Neuron (in vitro differentiated cells): ENCODE data around the gene GMPPB.

Experiments used
- H2AFZ ChIP-seq: one replicate; pipeline ENCODE4 v1.6.1; 2013; ENCODE audit warnings: low read depth, mild to moderate bottlenecking, inconsistent platforms, low read length, moderate library complexity
- H3K27me3 ChIP-seq: one replicate; pipeline ENCODE4 v1.6.1; 2013; ENCODE audit warnings: low read length; ENCODE audit not compliant: insufficient read depth
- H3K36me3 ChIP-seq: one replicate; pipeline ENCODE4 v1.6.1; 2013; ENCODE audit warnings: low read length; ENCODE audit not compliant: insufficient read depth
- H3K4me1 ChIP-seq: one replicate; pipeline ENCODE4 v1.6.1; 2013; ENCODE audit warnings: low read length; ENCODE audit not compliant: insufficient read depth
- H3K4me3 ChIP-seq: 2 replicates; pipeline ENCODE4 v1.5.1; 2013; ENCODE audit warnings: mild to moderate bottlenecking, low read length, moderate library complexity
- H3K9me3 ChIP-seq: one replicate; pipeline ENCODE4 v1.6.1; 2013; ENCODE audit warnings: low read length

GMPPB gene

GRCh38 chr3:49724586-49724985 lies 835 bp upstream of the GMPPB start:
- Histone ChIP-seq H3K4me1 (peaks cover 21% of the 10 kb centered on the region), H3K9me3 (no peaks in the 10 kb centered on the region), H2AFZ (peak overlapping the region; percentile 78), H3K36me3 (peaks cover 60% of the 10 kb centered on the region), H3K27me3 (no peaks in the 10 kb centered on the region), H3K4me3 (peak overlapping the region; percentile 92)

DNA sequence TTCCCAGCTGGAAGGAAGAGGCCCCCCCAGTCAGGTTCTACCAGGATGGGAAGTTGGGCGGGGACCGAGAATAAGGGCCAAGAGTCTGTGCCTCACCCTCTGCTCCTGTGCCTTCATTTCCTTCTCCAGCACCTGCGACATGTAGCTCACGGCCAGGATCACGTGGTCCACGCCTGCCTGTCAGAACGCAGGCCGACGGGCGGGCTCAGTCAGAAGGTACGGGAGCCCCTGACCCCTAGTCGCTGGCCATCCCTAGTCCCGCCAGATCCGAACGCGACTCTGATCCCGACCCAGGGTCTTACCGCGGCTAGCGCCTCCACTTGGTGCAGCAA lies 489 bp downstream of the GMPPB start:
- Histone ChIP-seq H3K27me3 (no peaks in the 10 kb centered on the region), H3K9me3 (no peaks in the 10 kb centered on the region), H3K36me3 (peaks cover 69% of the 10 kb centered on the region), H3K4me1 (peaks cover 21% of the 10 kb centered on the region), H3K4me3 (peak overlapping the region; percentile 92), H2AFZ (peak overlapping the region; percentile 60)

DNA sequence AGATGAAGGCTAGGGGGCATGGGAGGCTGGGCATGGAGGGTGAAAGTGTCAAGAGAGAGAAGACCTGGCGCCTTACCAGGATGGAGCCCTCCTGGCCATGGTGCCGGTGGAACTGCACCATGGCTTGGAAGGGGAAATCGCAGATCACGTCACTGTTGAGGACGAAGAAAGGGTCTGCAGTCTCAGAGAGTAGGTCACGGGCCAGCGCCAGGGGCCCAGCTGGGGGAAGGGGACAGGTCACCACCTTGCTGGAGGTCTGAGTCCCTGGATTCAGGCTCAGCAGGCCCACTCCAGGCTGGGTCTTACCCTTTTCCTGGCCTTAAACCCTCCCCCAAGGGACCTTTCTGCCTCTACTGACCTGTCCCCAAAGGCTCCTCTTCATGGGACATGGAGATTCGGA lies 855 bp downstream of the GMPPB start:
- peaks cover 69% of the 10 kb centered on the region for H3K36me3 ChIP-seq
- no peaks in the 10 kb centered on the region for H3K9me3 ChIP-seq
- no peaks in the 10 kb centered on the region for H3K27me3 ChIP-seq
- peaks cover 21% of the 10 kb centered on the region for H3K4me1 ChIP-seq
- H3K4me3 ChIP-seq, result peak overlapping the region; percentile 92
- no peak overlapping the region for H2AFZ ChIP-seq

DNA sequence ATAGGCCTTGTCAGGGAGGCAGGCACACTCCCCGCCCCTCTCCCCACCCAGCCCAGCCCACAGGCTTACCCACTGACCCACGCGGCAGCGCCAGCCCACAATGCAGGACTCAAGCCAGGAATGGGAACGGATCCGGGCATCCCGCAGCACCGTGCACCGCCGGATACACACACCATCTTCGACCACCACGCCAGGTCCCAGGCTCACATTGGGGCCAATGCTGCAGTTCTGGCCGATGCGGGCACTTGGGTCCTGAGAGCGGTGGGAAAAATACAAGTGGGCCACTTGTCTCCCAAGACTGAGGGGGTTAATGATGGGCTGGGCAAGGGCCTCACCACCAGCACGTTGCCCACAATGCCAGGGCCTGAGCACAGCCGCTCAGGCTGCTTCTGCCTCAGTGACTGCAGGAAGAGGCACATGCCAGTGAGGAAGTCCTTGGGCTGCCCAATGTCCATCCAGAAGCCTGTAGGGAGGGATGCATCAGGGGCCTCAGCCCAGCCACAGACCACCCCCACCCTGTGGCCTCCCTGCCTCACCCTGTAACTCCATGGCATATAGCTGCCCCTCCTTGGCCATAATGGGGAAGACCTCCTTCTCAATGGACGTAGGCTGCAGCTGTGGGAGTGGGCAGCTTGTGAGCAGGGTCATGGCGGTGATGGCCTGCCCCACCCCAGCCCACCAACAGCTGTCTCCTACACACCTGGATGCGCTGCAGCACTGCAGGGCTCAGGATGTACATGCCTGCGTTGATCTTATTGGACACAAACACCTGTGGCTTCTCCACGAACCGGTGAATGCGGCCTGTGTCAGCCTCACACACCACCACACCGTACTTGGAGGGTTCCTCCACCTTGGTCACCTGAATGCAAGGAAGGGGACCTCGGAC lies 1.6 kb downstream of the GMPPB start:
- Histone ChIP-seq H3K4me1 (peaks cover 21% of the 10 kb centered on the region), H3K4me3 (peak overlapping the region; percentile 92), H2AFZ (no peak overlapping the region), H3K36me3 (peaks cover 65% of the 10 kb centered on the region), H3K27me3 (no peaks in the 10 kb centered on the region), H3K9me3 (no peaks in the 10 kb centered on the region)

- Histone ChIP-seq H3K4me3 (no peak overlapping the region), H3K36me3 (peaks cover 59% of the 10 kb centered on the region), H3K9me3 (no peaks in the 10 kb centered on the region), H3K4me1 (peaks cover 21% of the 10 kb centered on the region), H3K27me3 (no peaks in the 10 kb centered on the region), H2AFZ (no peak overlapping the region)
Measured at GRCh38 chr3:49721596-49721895, 2.2 kb downstream of the GMPPB start.

DNA sequence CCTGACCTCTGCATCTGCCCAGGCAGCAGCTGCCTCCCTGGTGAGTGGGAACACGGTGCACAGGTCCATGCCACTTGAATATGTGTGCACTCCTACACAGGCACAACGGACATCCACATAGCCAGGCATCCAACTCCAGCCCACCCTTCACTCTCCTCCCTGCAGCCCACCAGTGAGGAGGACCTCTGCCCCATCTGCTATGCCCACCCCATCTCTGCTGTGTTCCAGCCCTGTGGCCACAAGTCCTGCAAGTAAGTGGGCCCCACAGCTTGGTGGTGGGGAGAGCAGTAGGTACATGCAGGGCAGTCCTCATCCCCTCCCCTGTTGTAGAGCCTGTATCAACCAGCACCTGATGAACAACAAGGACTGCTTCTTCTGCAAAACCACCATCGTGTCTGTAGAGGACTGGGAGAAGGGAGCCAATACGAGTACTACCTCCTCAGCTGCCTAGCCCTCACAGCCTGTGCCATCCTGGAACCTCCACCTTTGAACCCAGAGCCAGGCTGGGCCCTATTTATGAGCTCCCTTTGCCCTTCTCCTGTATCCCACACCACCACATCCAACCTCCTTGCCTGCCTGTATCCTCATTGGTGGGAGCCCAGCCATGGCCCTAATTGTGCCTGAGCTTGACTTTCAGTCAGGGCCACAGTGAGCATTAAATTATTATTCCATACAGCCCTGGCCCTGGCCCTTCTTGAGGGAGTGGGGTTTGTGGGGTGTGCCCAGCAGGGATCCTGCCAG lies 2.7 kb downstream of the GMPPB start:
- Histone ChIP-seq H2AFZ (no peak overlapping the region), H3K36me3 (peaks cover 59% of the 10 kb centered on the region), H3K4me1 (peaks cover 21% of the 10 kb centered on the region), H3K27me3 (no peaks in the 10 kb centered on the region), H3K9me3 (no peaks in the 10 kb centered on the region), H3K4me3 (no peak overlapping the region)

DNA sequence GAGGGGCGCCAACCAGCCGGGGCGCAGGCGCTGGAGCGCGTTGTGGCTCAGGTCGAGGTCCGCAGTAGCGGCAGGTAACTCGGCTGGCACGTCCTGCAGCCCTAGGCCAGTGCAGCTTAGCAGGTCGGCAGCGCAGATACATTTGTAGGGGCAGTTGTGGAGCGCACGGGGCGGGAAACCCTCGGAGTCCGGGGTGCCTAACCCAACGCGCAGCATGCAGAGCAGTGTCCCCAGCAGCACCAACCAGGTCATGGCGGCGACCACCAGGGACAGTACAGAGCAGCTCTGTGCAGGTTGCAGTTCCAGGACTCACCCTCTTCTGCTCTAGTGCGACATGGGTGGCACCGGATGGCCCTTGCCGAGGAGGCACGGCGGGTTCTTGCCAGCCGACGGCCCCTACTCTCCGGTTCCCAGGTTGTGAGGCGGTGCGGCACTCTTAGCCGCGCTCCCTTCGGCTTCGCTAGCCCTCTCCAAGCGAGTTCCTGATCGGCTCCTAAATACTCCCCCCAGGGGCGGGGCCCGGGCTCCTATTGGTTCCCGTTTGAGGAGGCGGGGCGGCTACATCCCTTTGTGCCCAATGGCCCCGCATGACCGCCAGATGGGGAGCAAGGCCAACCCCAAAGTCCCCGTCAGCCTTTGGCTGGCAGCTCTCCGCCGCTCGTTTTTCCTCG lies 4.4 kb downstream of the GMPPB start, which contains the start of gene AMIGO3:
TSS of gene AMIGO3 (minus strand) at position 471 of the 671 bp plus-strand sequence. CDS start at position 252, 219 bp downstream.
- Histone ChIP-seq H3K4me3 (no peak within 1 kb of the TSS), H3K27me3 (no peaks in the 10 kb centered on the region), H3K36me3 (peaks cover 49% of the 10 kb centered on the region), H3K9me3 (no peaks in the 10 kb centered on the region), H3K4me1 (peaks cover 15% of the 10 kb centered on the region), H2AFZ (no peak within 1 kb of the TSS)

DNA sequence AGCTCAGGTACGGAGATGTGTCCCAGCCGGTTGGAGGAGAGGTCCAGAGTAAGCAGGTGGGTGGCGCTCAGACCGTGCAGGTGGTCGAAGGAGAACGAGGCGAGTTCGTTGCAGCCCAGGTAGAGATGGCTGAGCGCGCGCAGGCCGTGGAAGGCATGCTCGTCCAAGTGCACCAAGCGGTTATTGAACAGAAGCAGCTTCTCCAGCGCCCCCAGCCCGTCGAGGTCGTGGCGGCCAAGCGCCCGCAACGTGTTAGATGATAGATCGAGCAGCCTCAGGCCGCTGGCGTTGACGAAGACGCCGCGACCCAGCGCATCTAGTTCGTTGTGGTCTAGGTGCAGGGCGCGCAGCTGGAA lies 4.9 kb downstream of the GMPPB start:
- H3K36me3 ChIP-seq, result peaks cover 49% of the 10 kb centered on the region
- H3K4me3 ChIP-seq, result no peak overlapping the region
- no peaks in the 10 kb centered on the region for H3K27me3 ChIP-seq
- no peak overlapping the region for H2AFZ ChIP-seq
- H3K9me3 ChIP-seq, result no peaks in the 10 kb centered on the region
- H3K4me1 ChIP-seq, result peaks cover 12% of the 10 kb centered on the region

DNA sequence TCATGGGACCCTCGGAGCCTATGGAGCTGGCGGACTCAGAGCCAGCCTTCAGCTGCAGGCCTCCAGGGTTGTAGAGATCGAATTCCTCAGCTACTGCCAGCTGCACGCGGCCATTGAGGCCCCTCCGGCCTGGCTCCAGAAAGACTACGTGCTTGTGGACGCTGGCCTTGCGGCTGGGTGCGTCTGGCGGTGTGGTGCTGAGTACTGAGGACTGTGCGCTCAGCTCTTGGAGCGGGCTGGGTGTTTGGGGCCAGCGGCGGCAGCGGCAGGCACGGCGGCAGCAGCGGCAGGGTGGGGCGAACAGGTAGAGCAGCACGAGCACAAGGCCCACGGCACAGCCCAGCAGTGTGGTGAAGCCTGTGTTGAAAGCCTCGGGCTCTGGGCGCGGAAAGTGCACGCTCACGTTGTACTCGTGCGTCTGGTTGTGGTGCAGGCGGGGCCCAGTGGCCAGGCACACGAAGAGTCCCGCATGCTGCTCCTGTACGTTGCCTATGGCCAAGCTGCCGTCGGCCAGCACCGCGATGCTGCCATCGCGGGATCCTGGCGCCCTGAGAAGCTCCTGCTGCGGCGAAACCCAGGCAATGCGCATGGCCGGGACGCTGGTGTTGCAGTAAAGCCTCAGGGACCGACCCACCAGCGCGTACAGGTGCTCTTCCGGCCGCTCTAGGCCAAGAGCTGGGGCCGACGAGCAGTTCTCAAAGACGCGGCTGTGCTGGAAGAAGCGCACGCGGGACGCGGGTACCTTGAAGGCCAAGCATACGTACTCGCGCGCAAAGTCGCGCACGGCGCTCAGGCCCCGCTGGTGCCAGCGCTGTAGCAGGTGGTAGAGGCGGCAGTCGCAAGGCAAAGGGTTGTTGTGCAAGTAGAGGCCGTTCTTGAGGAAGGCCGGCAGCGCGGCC lies 5.5 kb downstream of the GMPPB start:
- Histone ChIP-seq H3K4me3 (no peak overlapping the region), H3K4me1 (peaks cover 8% of the 10 kb centered on the region), H3K9me3 (no peaks in the 10 kb centered on the region), H3K36me3 (peaks cover 49% of the 10 kb centered on the region), H2AFZ (no peak overlapping the region), H3K27me3 (no peaks in the 10 kb centered on the region)

GRCh38 chr3:49717211-49717958 lies 6.4 kb downstream of the GMPPB start:
- H3K27me3 ChIP-seq, result no peaks in the 10 kb centered on the region
- H3K9me3 ChIP-seq, result no peaks in the 10 kb centered on the region
- H3K4me1 ChIP-seq, result peaks cover under 1% of the 10 kb centered on the region
- no peak overlapping the region for H3K4me3 ChIP-seq
- H3K36me3 ChIP-seq, result peaks cover 46% of the 10 kb centered on the region
- H2AFZ ChIP-seq, result no peak overlapping the region

- no peaks in the 10 kb centered on the region for H3K9me3 ChIP-seq
- H3K36me3 ChIP-seq, result peaks cover 39% of the 10 kb centered on the region
- H3K4me3 ChIP-seq, result no peak overlapping the region
- H2AFZ ChIP-seq, result no peak overlapping the region
- no peaks in the 10 kb centered on the region for H3K27me3 ChIP-seq
- H3K4me1 ChIP-seq, result no peaks in the 10 kb centered on the region
Measured at GRCh38 chr3:49716691-49717210, 7.0 kb downstream of the GMPPB start.

DNA sequence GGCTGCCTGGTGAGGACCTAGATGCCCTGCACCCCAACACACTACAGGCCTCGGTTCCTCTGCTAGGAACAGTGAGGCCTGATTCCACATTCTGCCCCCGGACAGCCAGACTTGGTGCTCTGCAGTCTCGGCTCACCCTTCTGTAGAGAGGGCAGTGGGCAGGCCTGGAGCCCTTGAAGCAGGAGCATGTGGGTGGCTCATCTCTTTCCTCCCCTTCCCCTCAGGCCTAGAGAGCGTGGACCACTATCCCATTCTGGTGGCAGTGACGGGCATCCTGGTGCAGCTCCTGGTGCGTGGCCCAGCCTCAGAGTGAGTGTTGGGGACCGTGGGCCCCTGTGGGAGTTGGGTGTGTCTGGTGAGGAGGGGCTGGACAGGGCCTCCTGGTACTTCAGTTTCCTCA lies 7.6 kb downstream of the GMPPB start:
- Histone ChIP-seq H3K4me3 (no peak overlapping the region), H3K27me3 (no peaks in the 10 kb centered on the region), H2AFZ (no peak overlapping the region), H3K4me1 (no peaks in the 10 kb centered on the region), H3K36me3 (peaks cover 33% of the 10 kb centered on the region), H3K9me3 (no peaks in the 10 kb centered on the region)
